Measurements from ENCODE around the gene SYTL3.
"Not testable (repeated sequence)": the region's sequence is repeated elsewhere in the genome, so short reads cannot be mapped to it uniquely, and the experiment has no call there.

SYTL3 gene

DNA sequence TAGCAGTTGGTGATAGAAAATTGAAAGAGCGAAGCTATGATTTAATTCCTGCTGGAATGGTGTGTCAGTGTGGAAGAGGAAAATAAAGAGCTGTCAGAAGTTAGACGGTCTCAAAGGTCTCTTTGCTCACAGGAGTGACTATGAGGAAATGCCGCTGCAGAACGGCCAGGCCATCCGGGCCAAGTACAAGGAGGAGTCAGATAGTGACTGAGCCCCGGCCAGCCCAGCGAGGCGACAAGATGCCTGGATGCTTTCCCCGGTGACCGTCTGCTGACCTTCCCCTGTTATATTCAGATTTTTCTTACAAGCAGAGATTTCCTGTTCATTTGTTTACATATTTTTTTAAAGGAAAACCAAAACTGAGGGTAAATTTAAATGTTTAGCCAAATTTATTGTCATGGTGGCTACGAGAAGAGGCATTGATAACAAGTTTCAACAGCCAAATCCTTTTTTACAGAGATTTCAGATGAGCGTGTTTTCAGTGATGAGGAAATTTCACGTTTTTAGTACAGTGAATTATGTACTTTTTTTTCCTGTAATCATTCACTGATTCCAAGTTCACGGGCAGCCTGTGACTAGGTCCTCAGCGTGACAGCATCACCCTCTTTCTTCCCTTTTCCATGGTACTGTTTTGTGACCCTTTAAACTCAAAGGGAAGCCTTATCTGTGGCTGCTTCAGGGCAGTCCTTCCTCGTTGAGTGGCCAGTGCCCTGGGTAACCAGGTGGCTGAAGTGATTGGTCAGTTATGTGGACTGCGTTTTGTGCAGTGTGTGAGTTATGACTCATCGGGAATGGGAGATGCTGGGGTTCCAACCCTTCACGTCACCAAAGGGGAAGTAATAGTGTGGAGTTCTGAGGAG lies 17.9 kb upstream of the SYTL3 start:
- H3K9me3 ChIP-seq (ENCODE audit: low read length) = no peaks in the 10 kb centered on the region
- H3K27ac ChIP-seq (ENCODE audit: low read depth, low read length, poor library complexity, severe bottlenecking) = no peak overlapping the region
- peaks cover 49% of the 10 kb centered on the region for H3K36me3 ChIP-seq (ENCODE audit: insufficient read depth, low read length)
- H3F3A ChIP-seq (ENCODE audit: insufficient read depth, low read length) = no peaks in the 10 kb centered on the region
- no peak overlapping the region for H2AFZ ChIP-seq (ENCODE audit: low read length)
- H3K4me1 ChIP-seq (ENCODE audit: insufficient read depth, low read length, severe bottlenecking) = peaks cover 11% of the 10 kb centered on the region
- no peaks in the 10 kb centered on the region for H3K79me2 ChIP-seq (ENCODE audit: insufficient read depth, low read length)
- H4K20me1 ChIP-seq (ENCODE audit: insufficient read depth, low read length) = no peaks in the 10 kb centered on the region
- no peak overlapping the region for H3K4me2 ChIP-seq (ENCODE audit: low read length)
- no peak overlapping the region for H3K4me3 ChIP-seq (ENCODE audit: low read depth, low read length, poor library complexity, severe bottlenecking)
- no peak for TF ChIP-seq EZH2 (IDR thresholded peaks at IDR 0.05; ENCODE audit: borderline replicate concordance, low read length)
- TF ChIP-seq, protein P1, sequence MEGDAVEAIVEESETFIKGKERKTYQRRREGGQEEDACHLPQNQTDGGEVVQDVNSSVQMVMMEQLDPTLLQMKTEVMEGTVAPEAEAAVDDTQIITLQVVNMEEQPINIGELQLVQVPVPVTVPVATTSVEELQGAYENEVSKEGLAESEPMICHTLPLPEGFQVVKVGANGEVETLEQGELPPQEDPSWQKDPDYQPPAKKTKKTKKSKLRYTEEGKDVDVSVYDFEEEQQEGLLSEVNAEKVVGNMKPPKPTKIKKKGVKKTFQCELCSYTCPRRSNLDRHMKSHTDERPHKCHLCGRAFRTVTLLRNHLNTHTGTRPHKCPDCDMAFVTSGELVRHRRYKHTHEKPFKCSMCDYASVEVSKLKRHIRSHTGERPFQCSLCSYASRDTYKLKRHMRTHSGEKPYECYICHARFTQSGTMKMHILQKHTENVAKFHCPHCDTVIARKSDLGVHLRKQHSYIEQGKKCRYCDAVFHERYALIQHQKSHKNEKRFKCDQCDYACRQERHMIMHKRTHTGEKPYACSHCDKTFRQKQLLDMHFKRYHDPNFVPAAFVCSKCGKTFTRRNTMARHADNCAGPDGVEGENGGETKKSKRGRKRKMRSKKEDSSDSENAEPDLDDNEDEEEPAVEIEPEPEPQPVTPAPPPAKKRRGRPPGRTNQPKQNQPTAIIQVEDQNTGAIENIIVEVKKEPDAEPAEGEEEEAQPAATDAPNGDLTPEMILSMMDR (IDR thresholded peaks at IDR 0.05; ENCODE audit: low read length) = no peak
- no peaks in the 10 kb centered on the region for H3K27me3 ChIP-seq (ENCODE audit: insufficient read depth, low read length)
- no peaks in the 10 kb centered on the region for H3K9me2 ChIP-seq (ENCODE audit: low read depth, low read length)
- no peak overlapping the region for H3K9ac ChIP-seq (ENCODE audit: low read length)

DNA sequence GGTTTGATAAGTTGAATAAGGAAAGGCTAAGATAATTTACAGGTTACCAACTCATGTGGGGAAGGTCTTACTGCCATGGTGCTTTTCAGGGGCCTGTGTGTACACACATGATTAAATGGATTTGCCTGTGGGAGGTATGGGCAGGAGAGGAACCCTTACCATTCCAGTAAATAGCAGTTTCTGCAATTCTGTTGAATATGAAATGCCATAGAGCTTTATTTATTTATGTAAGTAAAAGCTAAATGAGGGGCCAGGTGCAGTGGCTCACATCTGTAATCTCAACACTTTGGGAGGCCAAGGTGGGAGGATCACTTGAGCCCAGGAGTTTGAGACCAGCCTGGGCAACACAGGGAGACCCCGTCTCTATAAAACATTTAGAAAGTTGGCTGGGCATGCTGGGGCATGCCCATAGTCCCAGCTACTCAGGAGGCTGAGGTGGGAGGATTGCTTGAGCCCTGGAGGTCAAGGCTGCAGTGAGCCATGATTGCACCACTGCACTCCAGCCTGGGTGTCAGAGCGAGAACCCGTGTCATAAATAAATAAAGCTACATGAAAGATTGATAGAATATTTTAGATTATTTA lies 17.2 kb upstream of the SYTL3 start:
- not testable (repeated sequence) for H3K9me3 ChIP-seq (ENCODE audit: low read length); H3K9me2 ChIP-seq (ENCODE audit: low read depth, low read length); H3F3A ChIP-seq (ENCODE audit: insufficient read depth, low read length); H3K27me3 ChIP-seq (ENCODE audit: insufficient read depth, low read length); H3K4me3 ChIP-seq (ENCODE audit: low read depth, low read length, poor library complexity, severe bottlenecking); H3K9ac ChIP-seq (ENCODE audit: low read length); H3K27ac ChIP-seq (ENCODE audit: low read depth, low read length, poor library complexity, severe bottlenecking); H3K79me2 ChIP-seq (ENCODE audit: insufficient read depth, low read length); H3K4me2 ChIP-seq (ENCODE audit: low read length); H4K20me1 ChIP-seq (ENCODE audit: insufficient read depth, low read length); H3K4me1 ChIP-seq (ENCODE audit: insufficient read depth, low read length, severe bottlenecking); H2AFZ ChIP-seq (ENCODE audit: low read length)
- H3K36me3 ChIP-seq (ENCODE audit: insufficient read depth, low read length) = peaks cover 51% of the 10 kb centered on the region

DNA sequence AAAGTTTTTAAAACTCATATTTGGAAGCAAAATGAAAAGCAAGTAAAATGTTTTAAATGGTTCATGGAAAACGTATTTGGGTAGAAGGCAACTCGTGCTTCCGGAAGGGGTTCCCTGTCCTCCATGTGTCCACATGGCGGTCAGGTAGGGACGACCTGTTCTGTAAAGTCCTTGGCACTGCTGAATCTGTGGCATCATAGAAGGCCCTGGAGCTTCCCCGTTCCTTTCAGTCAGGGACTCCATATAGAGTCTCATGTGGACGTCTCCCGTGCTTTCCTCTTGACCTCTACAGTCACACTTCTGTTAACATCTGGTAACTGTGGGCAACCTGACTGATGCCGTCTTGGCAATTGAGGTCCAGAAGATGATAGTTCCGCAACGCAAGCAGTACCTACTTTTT lies 16.7 kb upstream of the SYTL3 start:
- Histone ChIP-seq H3F3A (ENCODE audit: insufficient read depth, low read length) (no peaks in the 10 kb centered on the region), H3K79me2 (ENCODE audit: insufficient read depth, low read length) (no peaks in the 10 kb centered on the region), H2AFZ (ENCODE audit: low read length) (no peak overlapping the region), H3K4me1 (ENCODE audit: insufficient read depth, low read length, severe bottlenecking) (peaks cover 5% of the 10 kb centered on the region), H3K27ac (ENCODE audit: low read depth, low read length, poor library complexity, severe bottlenecking) (no peak overlapping the region), H3K9me2 (ENCODE audit: low read depth, low read length) (no peaks in the 10 kb centered on the region), H3K4me2 (ENCODE audit: low read length) (no peak overlapping the region), H3K9me3 (ENCODE audit: low read length) (no peaks in the 10 kb centered on the region), H3K9ac (ENCODE audit: low read length) (no peak overlapping the region), H3K36me3 (ENCODE audit: insufficient read depth, low read length) (peaks cover 52% of the 10 kb centered on the region), H4K20me1 (ENCODE audit: insufficient read depth, low read length) (no peaks in the 10 kb centered on the region), H3K27me3 (ENCODE audit: insufficient read depth, low read length) (no peaks in the 10 kb centered on the region), H3K4me3 (ENCODE audit: low read depth, low read length, poor library complexity, severe bottlenecking) (no peak overlapping the region)
- TF ChIP-seq, protein P1 (IDR thresholded peaks at IDR 0.05; ENCODE audit: low read length) = no peak
- TF ChIP-seq EZH2 (IDR thresholded peaks at IDR 0.05; ENCODE audit: borderline replicate concordance, low read length) = no peak
